ENCODE data around the gene CD70. TPM values are rescaled to one million over a fixed set of nuclear protein-coding genes. Genes with fewer than 3 reads are reported as not detected.
"Not testable (repeated sequence)": the region's sequence is repeated elsewhere in the genome, so short reads cannot be mapped to it uniquely, and the experiment has no call there.

CD70 gene
- total RNA-seq, 1 experiment from 2014 or later, result 2.0 TPM

DNA sequence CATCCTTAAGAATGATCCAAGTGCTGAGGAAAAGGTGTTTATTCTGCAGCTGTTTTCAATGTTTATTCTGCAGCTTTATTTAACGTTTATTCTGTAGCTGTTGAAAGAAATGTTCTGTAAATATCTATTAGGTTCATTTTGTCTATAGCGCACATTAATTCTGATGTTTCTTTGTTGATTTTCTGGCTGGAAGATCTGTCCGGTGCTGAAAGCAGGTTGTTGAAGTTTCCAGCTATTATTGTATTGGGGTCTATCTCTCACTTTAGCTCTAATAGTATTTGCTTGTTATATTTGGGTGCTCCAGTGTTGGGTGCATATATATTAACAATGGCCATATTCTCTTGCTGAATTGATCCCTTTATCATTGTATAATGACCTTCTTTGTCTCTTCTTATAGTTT, 20.2 kb downstream of the CD70 start:
- Histone ChIP-seq H3K27me3 (replicated peaks; ENCODE audit: insufficient read depth, low read depth, low read length, poor library complexity) (no peaks in the 10 kb centered on the region), H3K4me1 (ENCODE audit: insufficient read depth, low read length, poor library complexity, severe bottlenecking) (peaks cover under 1% of the 10 kb centered on the region), H3K4me3 (ENCODE audit: low read depth, low read length, poor library complexity, severe bottlenecking) (no peak overlapping the region), H3K27ac (ENCODE audit: low read depth, low read length, poor library complexity, severe bottlenecking) (no peak overlapping the region), H3K9me3 (ENCODE audit: low read depth, low read length, poor library complexity, severe bottlenecking) (peaks cover 6% of the 10 kb centered on the region), H3K36me3 (ENCODE audit: insufficient read depth, low read length, poor library complexity, severe bottlenecking) (no peaks in the 10 kb centered on the region)
- intact Hi-C loops (cut with micrococcal nuclease; ENCODE audit: unreplicated experiment), result no loop called here
- no peak for DNase-seq (ENCODE audit: low spot score)
- CTCF ChIA-PET, result no interaction called here
- POLR2A ChIA-PET (ENCODE audit: low non-redundant PET), result no interaction called here
- BruUV-seq (replicated peaks), result no TSS peak
- TF ChIP-seq, protein P1, sequence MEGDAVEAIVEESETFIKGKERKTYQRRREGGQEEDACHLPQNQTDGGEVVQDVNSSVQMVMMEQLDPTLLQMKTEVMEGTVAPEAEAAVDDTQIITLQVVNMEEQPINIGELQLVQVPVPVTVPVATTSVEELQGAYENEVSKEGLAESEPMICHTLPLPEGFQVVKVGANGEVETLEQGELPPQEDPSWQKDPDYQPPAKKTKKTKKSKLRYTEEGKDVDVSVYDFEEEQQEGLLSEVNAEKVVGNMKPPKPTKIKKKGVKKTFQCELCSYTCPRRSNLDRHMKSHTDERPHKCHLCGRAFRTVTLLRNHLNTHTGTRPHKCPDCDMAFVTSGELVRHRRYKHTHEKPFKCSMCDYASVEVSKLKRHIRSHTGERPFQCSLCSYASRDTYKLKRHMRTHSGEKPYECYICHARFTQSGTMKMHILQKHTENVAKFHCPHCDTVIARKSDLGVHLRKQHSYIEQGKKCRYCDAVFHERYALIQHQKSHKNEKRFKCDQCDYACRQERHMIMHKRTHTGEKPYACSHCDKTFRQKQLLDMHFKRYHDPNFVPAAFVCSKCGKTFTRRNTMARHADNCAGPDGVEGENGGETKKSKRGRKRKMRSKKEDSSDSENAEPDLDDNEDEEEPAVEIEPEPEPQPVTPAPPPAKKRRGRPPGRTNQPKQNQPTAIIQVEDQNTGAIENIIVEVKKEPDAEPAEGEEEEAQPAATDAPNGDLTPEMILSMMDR (conservative IDR thresholded peaks at IDR 0.05; ENCODE audit: low read depth, low read length), result no peak
- no peak for TF ChIP-seq EZH2 (IDR thresholded peaks at IDR 0.05; ENCODE audit: borderline replicate concordance, low read depth, low read length, poor library complexity, severe bottlenecking)

DNA sequence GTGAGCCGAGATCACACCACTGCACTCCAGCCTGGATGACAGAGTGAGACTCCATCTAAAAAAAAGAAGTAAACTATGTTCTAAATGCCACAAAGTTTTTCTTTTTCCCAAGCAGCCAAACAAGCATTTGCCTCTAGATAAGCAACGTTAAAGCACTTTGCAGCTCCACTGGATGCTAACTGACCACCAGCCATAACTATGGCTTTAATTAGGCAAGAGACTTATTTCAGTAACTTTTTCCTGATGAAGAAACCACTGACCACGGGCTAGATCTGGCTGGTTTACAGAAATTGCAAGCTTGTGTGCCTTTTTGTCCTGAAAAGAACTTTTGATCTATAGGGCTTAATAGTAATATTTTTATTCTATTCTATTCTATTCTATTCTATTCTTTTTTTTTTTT, 22.1 kb downstream of the CD70 start:
- Histone ChIP-seq H3K4me1 (ENCODE audit: insufficient read depth, low read length, poor library complexity, severe bottlenecking) (no peaks in the 10 kb centered on the region), H3K9me3 (ENCODE audit: low read depth, low read length, poor library complexity, severe bottlenecking) (peaks cover 6% of the 10 kb centered on the region), H3K36me3 (ENCODE audit: insufficient read depth, low read length, poor library complexity, severe bottlenecking) (no peaks in the 10 kb centered on the region), H3K27ac (ENCODE audit: low read depth, low read length, poor library complexity, severe bottlenecking) (no peak overlapping the region), H3K27me3 (replicated peaks; ENCODE audit: insufficient read depth, low read depth, low read length, poor library complexity) (no peaks in the 10 kb centered on the region), H3K4me3 (ENCODE audit: low read depth, low read length, poor library complexity, severe bottlenecking) (no peak overlapping the region)
- no TSS peak for BruUV-seq (replicated peaks)
- intact Hi-C loops (cut with micrococcal nuclease; ENCODE audit: unreplicated experiment), result no loop called here
- no peak for DNase-seq (ENCODE audit: low spot score)
- ChIA-PET CTCF (no interaction called here), POLR2A (ENCODE audit: low non-redundant PET) (interaction anchor here (0.6 kb wide), 1 partner anchor 38 kb away, joined by 4 read pairs; the partner anchor contains the start of gene TNFSF9)
- no peak for TF ChIP-seq EZH2 (IDR thresholded peaks at IDR 0.05; ENCODE audit: borderline replicate concordance, low read depth, low read length, poor library complexity, severe bottlenecking)

DNA sequence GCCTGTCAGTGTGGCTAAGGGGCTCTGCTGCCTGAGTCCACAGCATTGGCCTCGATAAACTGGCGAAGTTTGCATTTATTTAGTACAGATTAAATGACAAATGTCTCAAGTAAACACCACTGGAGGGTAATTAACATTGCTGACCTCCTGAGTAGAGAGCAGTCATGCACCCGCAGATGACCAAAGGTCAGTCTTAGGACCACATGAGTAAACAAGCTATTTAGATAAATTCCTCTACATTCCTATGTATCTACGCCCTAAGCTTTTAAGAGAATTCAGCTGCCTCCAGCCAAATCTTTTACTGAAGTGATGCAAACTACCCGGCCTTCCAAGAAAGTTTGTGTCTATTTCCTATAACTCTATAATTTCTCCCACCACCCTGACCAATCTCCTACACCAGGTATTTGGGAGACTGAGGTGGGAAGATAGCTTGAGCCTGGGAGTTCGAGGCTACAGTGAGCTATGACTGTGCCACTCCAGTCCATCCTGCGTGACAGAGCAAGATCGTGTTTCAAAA, 22.9 kb downstream of the CD70 start:
- no peak for TF ChIP-seq EZH2 (IDR thresholded peaks at IDR 0.05; ENCODE audit: borderline replicate concordance, low read depth, low read length, poor library complexity, severe bottlenecking)
- TF ChIP-seq, protein P1 (conservative IDR thresholded peaks at IDR 0.05; ENCODE audit: low read depth, low read length), result no peak
- no TSS peak for BruUV-seq (replicated peaks)
- H3K4me3 ChIP-seq (ENCODE audit: low read depth, low read length, poor library complexity, severe bottlenecking), result no peak overlapping the region
- POLR2A ChIA-PET (ENCODE audit: low non-redundant PET), result no interaction called here
- no peaks in the 10 kb centered on the region for H3K4me1 ChIP-seq (ENCODE audit: insufficient read depth, low read length, poor library complexity, severe bottlenecking)
- CTCF ChIA-PET, result no interaction called here
- peaks cover 6% of the 10 kb centered on the region for H3K9me3 ChIP-seq (ENCODE audit: low read depth, low read length, poor library complexity, severe bottlenecking)
- no peaks in the 10 kb centered on the region for H3K27me3 ChIP-seq (replicated peaks; ENCODE audit: insufficient read depth, low read depth, low read length, poor library complexity)
- no peak for DNase-seq (ENCODE audit: low spot score)
- H3K36me3 ChIP-seq (ENCODE audit: insufficient read depth, low read length, poor library complexity, severe bottlenecking), result no peaks in the 10 kb centered on the region
- intact Hi-C loops (cut with micrococcal nuclease; ENCODE audit: unreplicated experiment), result no loop called here
- H3K27ac ChIP-seq (ENCODE audit: low read depth, low read length, poor library complexity, severe bottlenecking), result no peak overlapping the region

DNA sequence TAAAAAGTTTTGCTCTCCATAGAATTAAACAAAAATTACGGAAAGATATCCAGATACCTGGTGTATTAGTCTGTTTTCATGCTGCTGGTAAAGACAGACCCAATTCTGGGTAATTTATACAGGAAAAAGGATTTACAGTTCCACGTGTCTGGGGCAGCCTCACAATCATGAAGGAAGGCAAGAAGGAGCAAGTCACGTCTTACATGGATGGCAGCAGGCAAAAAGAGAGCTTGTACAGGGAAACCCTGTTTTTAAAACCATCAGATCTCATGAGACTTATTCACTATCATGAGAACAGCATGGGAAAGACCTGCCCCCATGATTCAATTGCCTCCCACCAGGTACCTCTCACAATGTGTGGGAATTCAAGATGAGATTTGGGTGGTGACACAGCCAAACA, 24.2 kb downstream of the CD70 start:
- H3K4me3 ChIP-seq (ENCODE audit: low read depth, low read length, poor library complexity, severe bottlenecking); intact Hi-C loops (cut with micrococcal nuclease; ENCODE audit: unreplicated experiment); H3K9me3 ChIP-seq (ENCODE audit: low read depth, low read length, poor library complexity, severe bottlenecking); BruUV-seq (replicated peaks); H3K4me1 ChIP-seq (ENCODE audit: insufficient read depth, low read length, poor library complexity, severe bottlenecking); CTCF ChIA-PET; DNase-seq (ENCODE audit: low spot score); POLR2A ChIA-PET (ENCODE audit: low non-redundant PET); H3K27me3 ChIP-seq (replicated peaks; ENCODE audit: insufficient read depth, low read depth, low read length, poor library complexity); H3K36me3 ChIP-seq (ENCODE audit: insufficient read depth, low read length, poor library complexity, severe bottlenecking); H3K27ac ChIP-seq (ENCODE audit: low read depth, low read length, poor library complexity, severe bottlenecking): not testable (repeated sequence)
